AG04450 (cell line): ENCODE results near the gene RNF123. TPM values are rescaled to one million over a fixed set of nuclear protein-coding genes. Genes with fewer than 3 reads are reported as not detected.

Experiments
- CTCF ChIA-PET: fragments of 300-600, 350-600 bp; formaldehyde crosslinking; extraction: SDS; loops from one replicate; lab custom pipeline; 2022; ENCODE audit warnings: antibody characterized with exemption, inconsistent platforms; lab: Charles Lee
- POLR2A ChIA-PET: fragments of 350-600 bp; formaldehyde crosslinking; extraction: SDS; loops from one replicate; lab custom pipeline; 2021; ENCODE audit warnings: antibody characterized with exemption, inconsistent platforms; lab: Yijun Ruan, JAX
- DNase-seq: peaks from one replicate; pipeline ENCODE4 v3.0.0-alpha.2; 2011; ENCODE audit warnings: low read depth, low spot score
- H3K27ac ChIP-seq: one replicate; pipeline ENCODE4 v1.5.1; 2012; ENCODE audit warnings: low read depth, low read length, control low read depth
- H3K27me3 ChIP-seq: one replicate; pipeline ENCODE4 v1.6.0; 2012; ENCODE audit warnings: low read length; ENCODE audit not compliant: control insufficient read depth, insufficient read depth
- H3K4me3 ChIP-seq: 2 replicates; pipeline ENCODE4 v1.5.1; 2011; ENCODE audit warnings: mild to moderate bottlenecking, low read depth, low read length, control low read depth
- H3K9me3 ChIP-seq: 2 replicates; pipeline ENCODE4 v1.5.1; 2012; ENCODE audit warnings: low read length; ENCODE audit not compliant: control insufficient read depth, insufficient read depth
- polyA minus RNA-seq: library from RNA; depleted of rRNA, polyadenylated mRNA; stranded (reverse); fragments of >200 nt; gene quantifications from 2 replicates; pipeline ENCODE4 v1.2.3, GENCODE V29; 2011; rRNA and poly(A)+ RNA removed
- polyA plus RNA-seq: library from polyadenylated mRNA; depleted of rRNA; stranded (reverse); fragments of >200 nt; gene quantifications from 2 replicates; pipeline ENCODE4 v1.2.3, GENCODE V29; 2011; rRNA removed
- TF ChIP-seq, protein P1 (sequence below): IDR thresholded peaks from 2 replicates; pipeline ENCODE4 v1.5.1; 2011; ENCODE audit warnings: low read depth, low read length, control low read depth, inconsistent platforms

The RNF123 gene
- 22.9 and 33.3 TPM in 2 replicates for polyA plus RNA-seq
- polyA minus RNA-seq, result 38.5 and 52.5 TPM in 2 replicates

DNA sequence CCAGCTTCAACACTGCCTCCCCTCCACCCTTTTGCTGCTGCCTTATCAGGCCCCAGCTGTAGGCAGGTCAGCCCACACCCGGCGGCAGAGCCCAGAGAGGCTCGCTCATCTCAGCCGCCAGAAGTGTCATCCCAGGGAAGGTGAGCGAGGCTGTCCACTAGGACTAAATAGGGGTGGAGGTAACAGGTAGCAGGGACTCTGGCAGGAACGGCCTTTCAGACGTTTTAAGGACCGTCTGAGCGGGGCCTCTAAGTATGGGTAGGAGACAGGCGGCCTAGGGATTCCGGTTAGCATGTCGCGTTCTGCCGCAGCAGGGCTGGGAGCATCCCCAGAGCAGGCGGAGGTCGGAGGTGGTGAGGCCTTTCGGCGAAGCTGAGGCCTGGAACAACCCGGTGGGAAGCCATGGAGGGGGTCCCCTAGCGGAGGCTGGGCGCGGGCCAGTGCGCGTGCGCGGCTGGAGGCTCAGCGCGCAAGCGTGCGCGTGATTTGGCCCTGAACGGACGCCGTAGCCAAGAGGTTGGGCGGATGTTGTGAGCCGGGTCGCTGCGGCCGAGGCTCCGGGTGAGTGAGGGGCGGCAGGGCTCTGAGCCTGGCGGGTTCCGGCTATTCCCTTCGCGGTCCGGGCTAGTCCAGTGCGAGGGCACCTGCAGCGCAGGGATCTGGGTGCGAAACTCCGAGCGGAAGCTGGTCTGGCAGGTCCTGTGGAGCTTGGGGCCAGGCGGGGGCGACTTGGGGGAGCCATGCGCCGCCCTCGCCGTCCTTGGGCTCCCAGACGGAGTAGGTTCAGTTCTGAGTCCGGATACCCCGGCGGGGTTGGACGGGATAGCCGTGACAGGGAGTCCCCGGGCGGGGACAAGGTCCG, at the start of gene RNF123, which contains the start of gene MST1:
Gene RNF123, plus strand, starts transcription at position 512 of the 862 bp plus-strand sequence. CDS start 1,609 bp downstream, outside the sequence.
Gene MST1, minus strand, starts transcription at position 429 of the 862 bp plus-strand sequence. CDS start 783 bp downstream, outside the sequence.
- CTCF ChIA-PET, result no interaction called here
- POLR2A ChIA-PET, result no interaction called here
- no peaks in the 10 kb centered on the region for H3K27me3 ChIP-seq
- H3K9me3 ChIP-seq, result no peaks in the 10 kb centered on the region; the same call in 1 of the 2 replicates
- peak; percentile 78 for DNase-seq
- TF ChIP-seq, protein P1, sequence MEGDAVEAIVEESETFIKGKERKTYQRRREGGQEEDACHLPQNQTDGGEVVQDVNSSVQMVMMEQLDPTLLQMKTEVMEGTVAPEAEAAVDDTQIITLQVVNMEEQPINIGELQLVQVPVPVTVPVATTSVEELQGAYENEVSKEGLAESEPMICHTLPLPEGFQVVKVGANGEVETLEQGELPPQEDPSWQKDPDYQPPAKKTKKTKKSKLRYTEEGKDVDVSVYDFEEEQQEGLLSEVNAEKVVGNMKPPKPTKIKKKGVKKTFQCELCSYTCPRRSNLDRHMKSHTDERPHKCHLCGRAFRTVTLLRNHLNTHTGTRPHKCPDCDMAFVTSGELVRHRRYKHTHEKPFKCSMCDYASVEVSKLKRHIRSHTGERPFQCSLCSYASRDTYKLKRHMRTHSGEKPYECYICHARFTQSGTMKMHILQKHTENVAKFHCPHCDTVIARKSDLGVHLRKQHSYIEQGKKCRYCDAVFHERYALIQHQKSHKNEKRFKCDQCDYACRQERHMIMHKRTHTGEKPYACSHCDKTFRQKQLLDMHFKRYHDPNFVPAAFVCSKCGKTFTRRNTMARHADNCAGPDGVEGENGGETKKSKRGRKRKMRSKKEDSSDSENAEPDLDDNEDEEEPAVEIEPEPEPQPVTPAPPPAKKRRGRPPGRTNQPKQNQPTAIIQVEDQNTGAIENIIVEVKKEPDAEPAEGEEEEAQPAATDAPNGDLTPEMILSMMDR, result peak; percentile 48
- peak within 1 kb of the TSS; percentile 52 for H3K27ac ChIP-seq
- peak within 1 kb of the TSS; percentile 95 for H3K4me3 ChIP-seq

DNA sequence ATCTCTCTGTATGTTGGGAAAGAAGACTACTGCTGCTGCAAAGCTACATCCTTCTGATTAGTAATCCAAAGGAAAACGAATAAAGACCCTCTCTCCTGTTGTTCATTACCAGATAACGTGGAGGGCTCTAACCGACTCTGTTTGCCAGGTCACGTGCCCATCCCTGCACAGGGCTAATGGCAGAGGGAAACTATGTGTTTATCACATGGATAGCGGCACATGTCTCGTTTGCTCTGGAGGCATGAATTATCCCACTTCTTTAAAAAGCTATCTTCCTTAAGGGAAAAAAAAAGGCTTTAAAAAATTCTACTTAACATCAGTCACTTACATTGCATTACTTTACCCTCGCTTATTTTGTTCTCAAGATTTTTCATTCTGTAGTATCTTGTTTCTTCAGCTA, 48.1 kb upstream of the RNF123 start:
- no peaks in the 10 kb centered on the region for H3K9me3 ChIP-seq

DNA sequence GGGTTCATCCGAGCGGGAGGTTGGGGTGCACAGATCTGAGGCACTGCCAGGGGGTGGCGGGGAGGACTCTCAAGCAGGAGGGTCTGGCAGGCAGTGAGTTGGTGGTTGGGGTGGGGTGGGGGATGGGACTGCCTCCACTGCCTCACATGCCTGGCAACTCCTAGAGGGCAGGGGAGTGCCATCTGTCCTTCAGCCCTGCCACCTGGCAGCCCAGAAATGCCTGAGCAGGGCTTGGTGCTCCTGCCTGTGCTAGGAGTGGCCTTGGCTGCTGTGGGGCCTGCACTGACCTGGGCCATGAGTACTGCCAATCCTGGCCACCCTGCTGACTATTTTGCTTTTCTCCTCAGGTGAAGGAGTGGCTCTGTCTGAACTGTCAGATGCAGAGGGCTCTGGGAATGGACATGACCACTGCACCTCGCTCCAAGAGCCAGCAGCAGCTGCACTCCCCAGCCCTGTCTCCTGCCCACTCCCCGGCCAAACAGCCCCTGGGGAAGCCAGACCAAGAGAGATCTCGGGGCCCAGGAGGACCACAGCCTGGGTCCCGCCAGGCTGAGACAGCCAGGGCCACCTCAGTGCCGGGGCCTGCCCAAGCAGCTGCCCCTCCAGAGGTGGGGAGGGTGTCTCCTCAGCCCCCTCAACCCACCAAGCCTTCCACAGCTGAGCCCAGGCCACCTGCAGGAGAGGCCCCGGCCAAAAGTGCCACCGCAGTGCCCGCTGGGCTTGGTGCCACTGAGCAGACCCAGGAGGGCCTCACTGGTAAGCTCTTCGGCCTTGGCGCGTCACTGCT, 47.2 kb upstream of the RNF123 start:
- H3K4me3 ChIP-seq, result no peak overlapping the region
- TF ChIP-seq, protein P1, result no peak
- H3K27ac ChIP-seq, result no peak overlapping the region
- peaks cover 24% of the 10 kb centered on the region for H3K27me3 ChIP-seq
- no peaks in the 10 kb centered on the region for H3K9me3 ChIP-seq
- CTCF ChIA-PET, result no interaction called here
- DNase-seq, result no peak
- POLR2A ChIA-PET, result no interaction called here

More for the DNA sequence above, 48.1 kb upstream of the RNF123 start:
- TF ChIP-seq, protein P1, result no peak
- DNase-seq, result no peak
- Histone ChIP-seq H3K4me3 (no peak overlapping the region), H3K27me3 (peaks cover 17% of the 10 kb centered on the region), H3K27ac (no peak overlapping the region)
- ChIA-PET CTCF (no interaction called here), POLR2A (no interaction called here)

DNA sequence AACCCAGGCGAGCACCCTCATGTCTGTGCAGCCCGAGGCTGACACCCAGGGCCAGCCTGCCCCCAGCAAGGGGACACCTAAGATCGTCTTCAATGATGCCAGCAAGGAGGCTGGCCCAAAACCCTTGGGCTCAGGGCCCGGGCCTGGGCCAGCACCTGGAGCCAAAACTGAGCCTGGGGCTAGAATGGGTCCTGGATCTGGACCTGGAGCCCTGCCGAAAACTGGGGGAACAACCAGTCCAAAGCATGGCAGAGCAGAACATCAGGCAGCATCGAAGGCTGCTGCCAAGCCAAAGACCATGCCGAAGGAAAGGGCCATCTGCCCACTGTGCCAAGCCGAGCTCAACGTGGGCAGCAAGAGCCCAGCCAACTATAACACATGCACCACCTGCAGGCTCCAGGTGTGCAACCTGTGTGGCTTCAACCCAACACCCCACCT, 46.6 kb upstream of the RNF123 start:
- peaks cover 24% of the 10 kb centered on the region for H3K27me3 ChIP-seq
- TF ChIP-seq, protein P1, result no peak
- no peak overlapping the region for H3K27ac ChIP-seq
- no peaks in the 10 kb centered on the region for H3K9me3 ChIP-seq
- POLR2A ChIA-PET, result no interaction called here
- CTCF ChIA-PET, result interaction anchor here (1.6 kb wide), 1 partner anchor 103 kb away, joined by 3 read pairs; no protein-coding TSS in a partner anchor
- H3K4me3 ChIP-seq, result no peak overlapping the region
- no peak for DNase-seq
